C4-2B (cell line): ENCODE data around the gene LRCOL1.

Experiments used
- H3K27ac ChIP-seq: fragments of 450-650 bp; 2 replicates; pipeline ENCODE4 v1.5.1; 2017
- CTCF ChIP-seq: fragments of 450-650 bp; conservative IDR thresholded peaks from 2 replicates; pipeline ENCODE4 v1.5.1; 2017; ENCODE audit warnings: mild to moderate bottlenecking
- ZFX ChIP-seq: fragments of 450-650 bp; IDR thresholded peaks from 2 replicates; pipeline ENCODE4 v1.6.1; 2017

Gene LRCOL1

DNA sequence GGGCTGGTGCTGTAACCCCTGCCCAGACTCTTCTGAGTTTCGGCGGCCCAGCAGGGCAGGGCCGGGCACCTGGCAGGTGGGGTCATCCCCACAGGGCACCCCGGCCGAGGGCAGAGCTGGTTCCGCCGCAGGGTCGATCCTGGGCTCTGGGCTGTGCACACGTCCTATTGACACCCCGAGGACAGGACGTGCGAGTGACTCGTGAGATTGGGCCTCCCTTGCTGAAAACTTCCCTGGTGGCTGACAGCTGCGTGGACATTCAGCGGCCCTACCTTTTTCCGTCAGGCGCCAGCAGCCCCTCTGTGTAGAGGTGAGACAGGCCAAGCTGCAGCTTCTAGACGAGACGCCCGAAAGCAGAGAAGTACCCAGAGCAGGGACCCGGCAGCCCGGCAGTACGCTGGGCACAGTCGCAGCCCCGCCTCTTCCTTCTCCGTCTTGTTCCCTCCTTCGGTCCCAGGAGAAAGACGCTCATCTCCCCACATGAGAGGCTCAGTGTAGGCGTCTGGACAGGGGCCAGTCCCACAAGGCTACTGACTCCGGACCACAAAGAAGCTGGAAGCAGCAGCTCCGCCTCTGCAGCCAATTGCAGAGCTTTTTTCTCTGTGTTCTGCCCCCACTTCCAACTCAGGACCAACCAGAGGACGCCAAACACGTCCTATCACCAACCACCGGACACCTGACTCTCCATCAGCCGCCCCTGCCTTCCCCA lies at the start of gene LRCOL1:
Gene LRCOL1, minus strand, starts transcription at position 532 of the 709 bp plus-strand sequence. CDS start 4,331 bp downstream, outside the sequence.
- TF ChIP-seq ZFX: no peak
- no peak for TF ChIP-seq CTCF
- H3K27ac ChIP-seq: no peak within 1 kb of the TSS

- H3K27ac ChIP-seq: no peak overlapping the region
- TF ChIP-seq CTCF: no peak
- no peak for TF ChIP-seq ZFX
These were observed 49.7 kb upstream of the LRCOL1 start for GRCh38 chr12:132660052-132660451.

DNA sequence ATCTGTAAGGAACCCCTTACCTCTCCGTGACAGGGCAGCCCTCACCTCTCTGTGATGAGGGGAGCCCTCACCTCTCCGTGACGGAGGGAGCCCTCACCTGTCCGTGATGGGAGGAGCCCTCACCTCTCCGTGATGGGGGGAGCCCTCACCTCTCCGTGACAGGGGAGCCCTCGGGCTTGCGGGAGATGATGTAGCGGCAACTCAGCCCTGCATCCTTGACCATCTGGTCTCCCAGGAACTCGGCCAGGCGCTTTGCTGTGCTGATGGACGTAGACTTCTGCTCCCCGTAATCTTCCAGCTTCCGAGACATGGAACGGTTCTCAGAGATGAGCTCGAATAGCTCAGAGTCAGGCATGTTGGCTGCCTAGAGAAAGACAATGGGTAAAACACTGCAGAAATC lies 48.8 kb upstream of the LRCOL1 start:
- no peak overlapping the region for H3K27ac ChIP-seq
- TF ChIP-seq CTCF: no peak
- no peak for TF ChIP-seq ZFX

DNA sequence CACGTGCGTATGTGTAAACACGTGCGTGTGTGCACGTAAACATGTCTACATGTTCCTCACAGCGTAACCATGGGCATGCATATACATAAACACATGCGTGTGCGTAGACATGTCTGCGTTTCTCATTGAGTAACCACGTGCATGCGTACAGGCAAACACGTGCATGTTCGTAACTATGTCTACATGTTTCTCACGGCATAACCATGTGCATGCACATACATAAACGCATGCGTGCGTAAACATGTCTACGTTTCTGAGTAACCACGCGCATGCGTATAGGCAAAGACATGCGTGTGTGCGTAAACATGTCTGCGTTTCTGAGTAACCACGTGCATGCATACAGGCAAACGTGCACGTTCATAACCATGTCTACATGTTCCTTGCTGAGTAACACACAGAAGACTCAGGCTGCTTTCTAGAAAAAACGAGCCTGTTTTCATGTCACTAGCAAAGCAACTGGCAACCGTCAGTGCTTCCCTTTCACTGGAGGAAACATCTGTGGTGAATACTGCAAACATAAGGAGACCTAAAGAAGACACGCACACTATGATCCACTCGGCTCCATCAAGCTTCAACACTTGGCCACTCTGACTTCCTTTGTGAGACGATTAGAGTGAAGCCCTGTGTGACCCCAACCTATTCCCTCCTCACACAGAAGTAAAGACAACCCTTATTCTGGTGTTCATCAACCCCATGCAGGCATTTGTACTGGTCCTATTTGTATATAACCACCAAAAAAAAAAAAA lies 47.9 kb upstream of the LRCOL1 start:
- no peak overlapping the region for H3K27ac ChIP-seq
- TF ChIP-seq ZFX (no peak), CTCF (no peak)

- no peak for TF ChIP-seq ZFX
- no peak overlapping the region for H3K27ac ChIP-seq
These were observed 46.8 kb upstream of the LRCOL1 start for GRCh38 chr12:132657004-132657727.

DNA sequence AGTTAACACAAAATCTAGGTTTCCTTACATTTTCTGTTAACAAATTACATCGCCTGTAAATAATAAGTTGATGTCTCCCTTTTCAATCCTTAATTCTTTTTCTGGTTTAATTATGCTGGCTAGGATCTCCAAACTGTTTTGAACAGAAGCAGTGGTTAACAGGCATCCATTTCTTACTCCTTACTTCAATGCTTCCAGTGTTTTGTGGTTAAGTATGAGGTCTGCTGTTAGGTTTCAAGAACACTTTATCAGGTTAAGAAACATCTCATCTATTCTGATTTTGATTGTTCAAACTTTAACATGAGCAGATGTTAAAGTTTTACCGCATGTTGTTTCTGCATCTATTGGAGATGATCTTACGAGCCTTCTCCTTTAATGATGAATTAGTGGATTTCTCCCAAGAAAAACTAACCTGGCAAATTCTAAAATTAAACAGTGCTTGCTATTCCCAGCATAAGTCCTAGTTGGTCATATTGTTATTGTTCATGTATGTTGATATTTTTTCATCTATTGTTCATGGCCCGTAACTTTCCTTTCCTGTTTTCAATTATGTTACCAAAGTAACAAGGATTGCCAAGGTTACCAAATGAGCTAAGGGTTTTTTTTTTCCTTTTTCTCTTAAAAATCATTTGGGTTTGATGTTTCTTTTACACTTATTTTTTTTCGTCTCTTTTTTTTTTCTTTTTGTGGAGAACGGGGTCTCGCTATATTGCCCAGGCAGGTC lies 43.3 kb upstream of the LRCOL1 start:
- no peak overlapping the region for H3K27ac ChIP-seq
- TF ChIP-seq ZFX: no peak
- TF ChIP-seq CTCF: no peak

DNA sequence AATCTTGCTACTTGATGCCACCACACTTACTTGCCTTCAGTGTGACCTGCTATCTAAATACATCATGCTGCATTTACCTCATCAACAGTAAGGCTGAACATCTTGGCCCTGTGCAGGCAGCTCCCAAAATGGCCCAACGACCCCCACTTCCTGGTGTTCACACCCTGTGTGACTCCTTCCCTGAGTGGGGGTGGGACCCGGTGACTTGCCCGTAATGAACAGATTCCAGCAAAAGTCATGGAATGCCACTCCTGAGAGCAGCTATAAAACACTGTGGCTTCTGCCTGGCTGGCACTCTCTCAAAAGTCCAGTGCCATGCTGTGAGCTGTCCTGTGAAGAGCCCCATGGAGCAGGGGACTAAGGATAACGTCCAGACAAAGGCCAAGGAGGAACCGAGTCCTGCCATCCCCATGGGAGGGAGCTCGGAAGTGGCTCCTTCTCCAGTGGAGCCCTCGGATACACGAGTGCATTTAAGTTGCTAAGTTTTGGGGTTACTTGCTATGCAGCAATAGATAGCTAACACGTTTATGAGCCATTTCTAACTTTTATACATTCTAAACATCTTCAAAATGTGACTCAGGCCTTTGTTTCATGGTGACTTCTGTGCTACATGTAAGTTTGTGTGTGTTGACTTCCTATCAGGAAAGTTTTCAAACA lies 41.2 kb upstream of the LRCOL1 start:
- no peak for TF ChIP-seq ZFX
- no peak for TF ChIP-seq CTCF
- H3K27ac ChIP-seq: no peak overlapping the region
